ENCODE results near the gene NOB1.

NOB1 gene

DNA sequence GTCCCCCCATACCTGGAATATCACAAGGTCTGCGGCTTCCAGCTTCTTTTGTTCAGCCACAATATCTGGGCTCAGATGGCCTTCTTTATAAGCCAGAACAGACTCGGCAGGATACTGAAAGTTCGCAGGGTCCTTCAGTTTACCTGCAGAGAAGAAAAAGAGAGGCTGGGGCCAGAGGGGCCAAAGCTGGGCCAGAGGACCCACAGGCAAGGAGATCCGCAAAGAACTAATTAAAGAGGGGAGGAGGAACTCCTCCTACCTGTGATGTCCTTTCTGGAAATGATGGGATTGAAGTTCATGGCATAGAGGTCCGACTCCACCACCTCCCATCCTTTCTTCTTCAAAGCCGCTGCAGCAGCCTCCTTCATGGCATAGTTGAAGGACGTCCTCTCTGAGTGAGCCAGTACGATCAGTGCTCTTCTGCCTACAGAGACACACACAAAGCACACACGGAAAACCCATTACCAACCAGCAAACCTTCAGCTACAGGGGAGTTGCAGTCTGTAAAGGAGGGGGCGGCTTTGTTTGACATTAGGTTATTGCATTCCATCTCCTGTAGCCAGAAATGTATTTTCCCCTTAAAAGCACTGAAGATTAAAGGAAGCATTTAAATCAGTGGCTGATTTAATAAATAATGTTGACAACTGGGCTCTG is 36.5 kb downstream of the NOB1 start:
- no peak for DNase-seq

DNA sequence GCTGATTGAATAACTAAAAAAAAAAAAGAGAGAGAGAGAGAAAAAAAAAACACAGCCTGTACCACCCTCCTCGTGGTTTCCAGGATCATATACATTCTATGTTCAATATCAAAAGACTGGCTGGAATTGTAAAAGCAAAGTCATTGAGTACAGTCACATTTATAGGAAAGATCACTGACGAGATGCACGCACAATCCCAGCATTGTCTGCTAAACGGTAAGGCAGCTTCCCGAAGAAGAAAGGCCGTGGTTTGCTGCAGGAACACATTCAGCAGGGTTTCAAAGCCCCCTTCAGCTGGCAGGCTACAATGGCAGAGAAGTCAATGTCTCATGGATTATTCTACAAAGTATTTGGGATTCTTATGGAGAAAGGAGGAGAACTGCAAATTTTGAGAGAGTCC is 37.7 kb downstream of the NOB1 start:
- no peak for DNase-seq

DNA sequence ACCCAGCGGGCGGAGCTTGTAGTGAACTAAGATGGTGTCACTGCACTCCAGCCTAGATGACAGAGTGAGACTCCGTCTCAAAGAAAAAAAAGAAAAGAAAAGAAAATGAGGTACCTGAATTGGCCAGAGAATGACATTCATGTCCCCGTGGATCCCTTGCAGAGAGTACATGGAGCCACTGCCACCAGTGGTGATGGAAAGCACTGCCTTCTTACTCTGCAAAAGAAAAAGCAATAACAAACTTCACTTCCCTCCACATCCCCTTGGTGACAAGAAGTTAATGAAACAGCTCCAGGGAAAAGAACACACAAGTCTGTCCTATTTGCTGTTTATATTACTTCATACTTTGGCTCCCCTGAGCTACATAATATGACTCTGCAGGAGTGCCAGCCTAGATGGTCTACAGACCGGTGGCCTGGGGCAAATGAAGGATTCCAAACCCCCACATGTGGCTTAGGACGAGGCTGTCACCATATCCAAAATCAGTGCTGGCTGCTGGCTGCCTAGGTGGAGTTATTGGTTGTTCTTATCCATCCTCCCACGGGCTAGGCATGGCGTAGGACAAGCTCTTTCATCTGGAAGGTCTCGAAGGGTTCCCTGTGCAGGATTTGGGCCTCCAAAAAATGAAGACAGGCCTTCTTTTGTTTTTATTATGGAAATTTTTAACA is 41.7 kb downstream of the NOB1 start:
- no peak for DNase-seq

DNA sequence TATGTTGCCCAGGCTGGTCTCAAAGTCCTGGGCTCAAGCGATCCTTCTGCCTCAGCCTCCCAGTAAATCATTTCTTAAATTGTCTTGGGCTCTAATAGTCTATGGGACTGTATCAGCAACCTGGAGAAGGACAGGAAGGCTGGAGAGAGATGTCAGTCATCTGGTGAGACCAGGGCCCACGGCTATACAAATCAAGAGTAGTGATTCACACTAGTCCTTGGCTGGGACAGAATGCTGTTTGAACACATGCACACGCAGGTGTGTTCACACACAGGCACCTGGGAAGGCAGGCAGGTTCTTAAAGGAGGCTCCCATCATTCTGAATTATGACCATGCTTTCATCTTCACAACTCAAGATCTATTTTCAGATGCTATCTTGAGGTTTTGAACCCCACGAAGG is 42.4 kb downstream of the NOB1 start:
- DNase-seq, result no peak

DNA sequence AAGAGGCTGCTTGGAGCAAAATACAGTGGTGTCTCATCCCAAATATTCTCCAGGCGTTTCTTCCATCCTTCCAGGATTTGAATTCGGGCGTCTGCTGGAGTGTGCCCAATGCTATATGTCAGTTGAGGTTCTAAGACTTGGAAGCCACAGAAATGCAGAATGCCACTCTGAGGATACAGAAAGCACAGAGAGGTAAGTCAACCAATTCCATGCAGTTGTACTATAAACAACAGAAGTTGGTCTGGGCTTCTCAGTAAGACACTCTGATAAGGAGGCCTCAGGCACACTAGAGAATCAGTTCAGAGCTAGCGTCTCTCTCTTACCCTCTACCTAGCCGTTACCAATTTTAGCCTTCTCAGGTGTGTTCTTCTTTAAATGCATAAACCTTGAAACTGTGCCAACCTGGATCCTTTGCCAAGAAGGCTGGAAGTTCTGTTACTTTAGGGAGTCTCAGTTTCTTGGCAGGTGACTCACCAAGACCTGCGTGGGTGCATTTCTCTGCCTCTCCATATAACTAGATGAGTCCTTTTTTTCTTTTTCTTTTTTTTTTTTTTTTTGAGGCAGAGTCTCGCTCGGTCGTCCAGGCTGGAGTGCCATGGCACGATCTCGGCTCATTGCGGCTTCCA is 43.5 kb downstream of the NOB1 start:
- no peak for DNase-seq

DNA sequence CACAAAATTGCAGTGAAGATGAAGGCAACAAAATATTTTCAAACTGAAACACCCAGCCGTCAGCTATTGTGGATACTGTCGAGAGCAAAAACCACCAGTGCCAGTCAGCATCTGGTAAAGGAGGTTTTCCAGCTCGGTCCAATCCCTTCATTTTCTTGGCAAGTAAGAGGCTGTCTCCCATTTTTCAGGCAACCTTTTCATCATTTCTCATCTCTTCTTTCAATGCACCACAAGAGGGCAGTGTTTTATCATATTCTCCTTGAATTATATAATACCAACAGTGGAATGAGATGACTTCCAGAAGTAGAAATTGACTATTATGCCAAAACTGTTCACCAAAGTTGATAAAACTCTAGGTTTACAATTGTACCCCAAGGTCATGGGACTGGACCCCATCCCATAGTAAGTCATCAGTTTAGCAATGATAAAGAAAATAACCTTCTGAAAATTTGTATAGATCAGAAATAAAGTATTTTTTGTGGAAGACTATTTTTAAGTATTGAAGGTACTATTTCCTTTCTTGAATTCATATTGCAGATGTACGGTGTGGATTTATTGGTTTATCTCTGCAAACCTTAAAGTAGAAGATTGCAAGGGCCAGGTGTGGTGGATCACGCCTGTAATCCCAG is 45.2 kb downstream of the NOB1 start:
- DNase-seq, result no peak

DNA sequence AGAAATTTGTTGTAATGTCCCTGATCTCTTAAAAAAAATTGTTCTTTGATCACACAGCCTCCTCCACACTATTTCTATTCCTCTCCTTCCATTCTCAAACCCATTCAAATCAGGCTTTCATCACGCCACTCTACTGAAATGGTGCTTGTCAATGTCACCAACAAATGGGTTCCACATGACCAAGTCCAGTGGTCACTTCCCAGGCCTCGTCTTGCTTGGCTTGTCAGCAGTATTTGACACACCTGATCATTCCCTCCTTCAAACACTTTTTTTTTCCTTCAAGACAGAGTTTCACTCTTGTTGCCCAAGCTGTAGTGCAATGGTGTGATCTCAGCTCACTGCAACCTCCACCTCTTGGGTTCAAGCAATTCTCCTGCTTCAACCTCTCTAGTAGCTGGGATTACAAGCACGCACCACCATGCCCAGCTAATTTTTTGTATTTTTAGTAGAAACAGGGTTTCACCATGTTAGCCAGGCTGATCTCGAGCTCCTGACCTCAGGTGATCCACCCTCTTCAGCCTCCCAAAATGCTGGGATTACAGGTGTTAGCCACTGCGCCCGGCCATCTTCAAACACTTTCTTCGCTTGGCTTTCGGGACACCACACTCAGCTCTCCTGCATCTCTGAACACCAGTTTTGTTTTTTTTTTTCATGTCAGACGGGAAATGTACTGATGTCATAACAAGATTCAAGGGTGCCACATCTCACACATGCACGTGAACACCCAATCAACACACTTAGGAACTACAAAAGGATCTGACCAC is 46.6 kb downstream of the NOB1 start:
- DNase-seq, result no peak

DNA sequence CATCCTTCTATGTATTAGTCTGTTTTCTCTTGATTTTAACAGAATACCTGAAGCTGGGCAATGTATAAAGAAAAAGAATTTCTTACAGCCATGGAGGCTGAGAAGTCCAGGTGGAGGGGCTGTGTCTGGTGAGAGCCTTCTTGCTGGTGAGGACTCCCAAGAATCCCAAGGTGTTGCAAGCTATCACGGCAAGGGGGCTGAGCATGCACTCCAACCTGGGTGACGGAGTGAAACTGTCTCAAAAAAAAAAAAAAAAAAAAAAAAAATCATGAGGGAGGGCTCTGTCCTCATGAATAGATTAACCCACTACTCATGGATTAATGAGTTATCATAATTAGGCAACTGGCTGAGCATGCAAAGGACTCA is 47.8 kb downstream of the NOB1 start:
- DNase-seq, result no peak

DNA sequence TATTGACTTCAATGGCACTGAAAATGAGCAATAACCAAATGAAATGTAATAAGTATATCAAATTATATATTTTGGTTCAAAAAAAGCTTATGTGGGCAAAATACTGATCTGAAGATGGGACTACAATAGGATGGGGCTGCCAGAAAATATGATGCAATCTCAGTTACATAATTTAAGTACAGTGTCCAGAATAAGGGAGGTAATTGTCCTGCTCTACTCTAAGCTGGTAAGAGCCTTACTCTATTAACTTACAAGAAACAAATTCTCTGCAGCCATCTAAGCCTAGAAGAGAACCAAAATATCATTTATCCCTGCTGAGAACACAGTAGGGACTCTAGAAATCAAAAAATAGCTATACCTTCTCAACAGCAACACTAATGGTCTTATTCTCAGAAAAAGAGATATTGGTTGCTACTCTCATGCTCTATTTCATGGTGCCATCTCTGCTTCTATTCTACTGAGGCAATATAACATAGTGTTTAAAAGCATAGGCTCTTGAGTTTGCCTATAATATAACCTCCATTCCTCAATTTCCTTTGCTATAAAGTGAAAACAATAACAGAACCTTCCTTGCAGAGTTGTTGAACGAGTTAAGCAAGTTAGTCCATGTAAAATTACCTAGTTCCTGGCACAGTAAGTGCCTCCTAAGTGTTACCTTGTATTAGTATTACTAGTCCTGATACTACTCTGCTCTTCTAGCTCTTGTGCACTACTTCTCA is 48.3 kb downstream of the NOB1 start:
- DNase-seq, result no peak

DNA sequence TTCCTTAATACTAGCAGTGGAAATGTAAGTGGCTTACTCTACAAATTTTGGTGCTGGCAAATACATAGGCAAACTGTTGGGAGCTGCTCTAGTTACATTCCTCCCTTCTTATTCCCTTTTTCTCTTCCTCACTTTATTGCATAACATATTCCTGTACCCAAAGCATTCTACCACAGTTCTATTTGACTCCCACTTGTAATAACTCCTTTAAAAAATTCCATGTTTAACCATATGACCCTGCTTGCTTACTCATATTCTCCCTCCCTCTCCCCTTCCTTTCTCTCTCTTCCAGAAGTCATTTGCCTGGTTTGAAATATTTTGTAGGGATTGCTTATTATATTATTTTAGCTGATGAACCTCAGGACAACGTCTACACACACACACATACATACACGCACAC is 51.1 kb downstream of the NOB1 start:
- DNase-seq, result no peak

DNA sequence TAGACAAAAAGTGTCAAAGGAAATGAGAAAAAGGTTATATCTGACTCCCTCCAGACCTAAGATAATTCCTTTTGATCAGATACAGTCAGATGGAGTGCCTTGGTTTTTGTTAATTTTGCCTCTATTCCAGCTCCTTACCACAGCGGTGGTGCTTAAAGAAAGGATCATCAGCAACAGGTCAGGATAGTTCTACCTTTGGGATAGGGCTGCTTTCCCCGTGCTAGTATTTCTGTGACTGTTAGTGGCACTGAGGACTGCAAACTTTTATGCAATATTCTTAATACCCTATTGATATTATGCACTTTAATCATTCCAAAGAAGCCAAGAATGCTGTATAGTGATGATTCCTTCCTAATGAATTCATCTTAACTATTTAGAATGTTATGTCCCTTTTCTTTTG is 52.9 kb downstream of the NOB1 start:
- DNase-seq, result no peak

DNA sequence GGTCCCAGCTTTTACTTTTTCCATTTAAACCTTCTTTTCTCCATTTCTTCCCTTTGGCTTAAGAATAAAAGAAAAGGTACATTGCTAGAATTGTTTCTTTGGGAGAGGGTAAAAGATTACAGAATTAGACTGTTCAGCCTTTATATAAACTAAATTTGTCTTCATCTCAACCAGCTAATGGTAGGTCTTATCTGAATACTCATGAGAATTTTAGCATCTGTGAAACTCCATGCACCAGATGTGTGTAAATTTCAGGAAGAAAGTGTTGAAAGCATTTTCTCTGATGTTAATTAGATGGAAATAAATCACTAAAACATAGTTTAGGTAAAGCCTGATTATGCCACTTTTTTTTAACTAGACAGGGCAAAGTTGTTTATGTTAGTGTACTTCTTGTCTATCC is 53.3 kb downstream of the NOB1 start:
- DNase-seq, result no peak

DNA sequence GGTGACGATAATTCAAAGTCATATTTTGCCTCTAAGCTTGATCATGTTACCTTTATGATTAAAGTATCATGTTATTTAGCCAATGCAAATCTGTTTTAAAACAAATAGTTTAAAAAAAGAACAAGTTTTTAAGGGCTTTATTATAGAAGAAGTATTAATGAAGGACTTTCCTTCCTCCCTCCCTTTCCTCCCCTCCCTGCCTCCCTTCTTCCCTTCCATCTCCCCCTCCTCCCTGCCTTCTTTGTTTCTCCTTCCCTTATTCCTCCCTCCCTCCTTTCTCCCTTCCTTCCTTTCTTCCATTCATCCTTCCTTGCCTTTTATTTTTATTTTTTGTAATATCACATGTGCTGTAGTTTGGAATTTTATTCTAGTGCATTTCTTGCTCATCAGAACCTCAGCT is 54.8 kb downstream of the NOB1 start:
- DNase-seq, result no peak

DNA sequence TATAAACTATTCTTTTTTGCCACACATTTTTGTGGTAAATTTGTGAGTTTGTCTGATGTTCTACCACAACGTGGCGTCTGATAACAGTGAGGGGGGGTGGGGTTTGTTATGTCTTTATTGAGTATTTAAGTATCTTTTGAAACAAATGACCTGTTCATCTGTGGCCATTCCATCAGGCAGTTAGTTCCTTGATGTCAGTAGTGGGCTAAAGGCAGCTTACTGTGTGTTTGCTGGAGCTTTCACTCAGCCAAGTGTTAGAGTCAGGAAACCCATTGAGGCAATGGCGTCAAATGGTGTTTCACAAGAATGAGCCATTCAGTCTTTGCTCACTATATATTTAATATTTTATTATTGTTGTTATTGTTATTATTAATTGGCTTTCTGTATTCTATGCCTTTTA is 56.3 kb downstream of the NOB1 start:
- no peak for DNase-seq

DNA sequence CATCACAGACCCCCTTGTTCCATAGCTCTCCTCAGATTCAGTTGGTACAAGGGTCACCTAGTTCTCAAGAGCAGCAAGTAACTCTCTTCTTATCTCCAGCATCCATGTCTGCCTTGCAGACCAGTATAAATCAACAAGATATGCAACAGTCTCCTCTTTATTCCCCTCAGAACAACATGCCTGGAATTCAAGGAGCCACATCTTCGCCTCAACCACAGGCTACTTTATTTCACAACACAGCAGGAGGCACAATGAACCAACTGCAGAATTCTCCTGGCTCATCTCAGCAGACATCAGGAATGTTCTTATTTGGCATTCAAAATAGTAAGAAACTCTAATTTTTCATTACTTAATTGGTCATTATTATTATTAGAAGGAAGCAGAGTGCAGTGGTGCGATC is 60.8 kb downstream of the NOB1 start:
- no peak for DNase-seq

DNA sequence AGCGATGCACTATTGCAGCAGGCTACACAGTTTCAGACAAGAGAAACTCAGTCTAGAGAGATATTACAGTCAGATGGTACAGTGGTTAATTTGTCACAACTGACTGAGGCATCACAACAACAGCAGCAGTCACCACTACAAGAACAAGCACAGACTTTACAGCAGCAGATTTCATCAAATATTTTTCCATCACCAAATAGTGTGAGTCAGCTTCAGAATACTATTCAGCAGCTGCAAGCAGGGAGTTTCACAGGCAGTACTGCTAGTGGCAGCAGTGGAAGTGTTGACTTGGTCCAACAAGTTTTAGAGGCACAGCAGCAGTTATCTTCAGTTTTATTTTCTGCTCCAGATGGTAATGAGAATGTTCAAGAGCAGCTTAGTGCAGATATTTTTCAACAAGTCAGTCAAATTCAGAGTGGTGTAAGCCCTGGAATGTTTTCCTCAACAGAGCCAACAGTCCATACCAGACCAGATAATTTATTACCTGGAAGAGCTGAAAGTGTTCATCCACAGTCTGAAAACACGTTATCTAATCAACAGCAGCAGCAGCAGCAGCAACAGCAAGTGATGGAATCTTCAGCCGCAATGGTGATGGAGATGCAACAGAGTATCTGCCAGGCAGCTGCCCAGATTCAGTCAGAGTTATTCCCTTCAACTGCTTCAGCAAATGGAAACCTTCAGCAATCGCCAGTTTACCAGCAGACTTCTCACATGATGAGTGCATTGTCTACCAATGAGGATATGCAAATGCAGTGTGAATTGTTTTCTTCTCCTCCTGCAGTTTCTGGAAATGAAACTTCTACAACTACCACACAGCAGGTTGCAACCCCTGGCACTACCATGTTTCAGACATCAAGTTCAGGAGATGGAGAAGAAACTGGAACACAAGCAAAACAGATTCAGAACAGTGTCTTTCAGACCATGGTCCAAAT is 62.5 kb downstream of the NOB1 start:
- DNase-seq, result no peak

Measured in T1000 (cell line).